Aorta (tissue), 5 donors: ENCODE measurements around the gene TSPAN11. TPM values are rescaled to one million over a fixed set of nuclear protein-coding genes. Genes with fewer than 3 reads are reported as not detected.

Experiments
- ATAC-seq: fragments of 200-7000 bp; cut with Tn5 transposase; one replicate; pipeline ENCODE4 v1.9.1; 2022; ENCODE audit warnings: moderate library complexity; ENCODE audit not compliant: low FRiP score
- DNase-seq, 2 donors: peaks; one replicate each; pipeline ENCODE4 v3.0.0-alpha.2; 2020
- H3K27ac ChIP-seq, 2 donors: one replicate each; pipeline ENCODE4 v1.5.1; 2013; ENCODE audit warnings: low read length in 2 of 2, mild to moderate bottlenecking in 2 of 2, moderate library complexity in 2 of 2, control low read depth in 1 of 2, inconsistent platforms in 1 of 2, low read depth in 1 of 2
- H3K27me3 ChIP-seq, 2 donors: one replicate each; pipeline ENCODE4 v1.6.1; 2013; ENCODE audit warnings: control low read depth in 1 of 2, low read length in 1 of 2, mild to moderate bottlenecking in 1 of 2, moderate library complexity in 1 of 2; ENCODE audit not compliant: insufficient read depth in 2 of 2, control insufficient read depth in 1 of 2
- H3K36me3 ChIP-seq, 2 donors: one replicate each; pipeline ENCODE4 v1.6.1; 2013; ENCODE audit warnings: control low read depth in 1 of 2, low read length in 1 of 2, mild to moderate bottlenecking in 1 of 2; ENCODE audit not compliant: insufficient read depth in 2 of 2, control insufficient read depth in 1 of 2
- H3K4me1 ChIP-seq, 2 donors: one replicate each; pipeline ENCODE4 v1.6.1; 2013; ENCODE audit warnings: low read length in 2 of 2, control low read depth in 1 of 2, mild to moderate bottlenecking in 1 of 2, moderate library complexity in 1 of 2; ENCODE audit not compliant: insufficient read depth in 2 of 2, control insufficient read depth in 1 of 2
- H3K4me3 ChIP-seq, 2 donors: one replicate each; pipeline ENCODE4 v1.5.1; 2013; ENCODE audit warnings: low read length in 2 of 2, control low read depth in 1 of 2, mild to moderate bottlenecking in 1 of 2
- H3K9me3 ChIP-seq: one replicate; pipeline ENCODE4 v1.6.1; 2013; ENCODE audit warnings: mild to moderate bottlenecking, low read length; ENCODE audit not compliant: control insufficient read depth
- WGBS, 2 donors: extraction: QIAGEN DNeasy Blood & Tissue Kit; methylation state at CpG; one replicate each; pipeline ENCODE4 v1.1.7; 2013; 5-methylcytosine and 5-hydroxymethylcytosine counted together
- intact Hi-C, 2 donors: fragments of 100-400 bp; cut with DNase I; formaldehyde crosslinking; loops; one replicate each; pipeline versions ENCODE4 v1.14.2 to v1.15.0; 2022
- polyA plus RNA-seq, 2 donors: library from polyadenylated mRNA; stranded (reverse); fragments of 200-250 nt; gene quantifications; one replicate each; pipeline ENCODE4 v1.2.3, GENCODE V29; 2013
- total RNA-seq, 2 donors: library from RNA; stranded (reverse); fragmentation: NEBNext Ultra II Directional; extraction: Animal tissue kit (Norgen Biotek cat#: 25700); gene quantifications; one replicate each; pipeline ENCODE4 v1.2.1, GENCODE V29; 2021
- donor health status: healthy with polysubstance abuse.
- donor health status: Bipolar disorder and iron deficiency.
- donor health status: DM: no; HTN: no; CAD: no.
- donor health status: DM: no; HTN: no; CAD: no.
- donor health status: DM: yes; HTN: yes; CAD: no.

TSPAN11 gene
- total and polyA plus RNA-seq, 4 donors = 0.03 to 14.1 (median 2.8) TPM; not detected in 1

- ATAC-seq (no peak), DNase-seq (no peak)
- intact Hi-C loops = no loop called here
- Histone ChIP-seq H3K4me3 (no peak overlapping the region), H3K9me3 (no peaks in the 10 kb centered on the region), H3K4me1 (no peaks in the 10 kb centered on the region), H3K36me3 (no peaks in the 10 kb centered on the region), H3K27ac (no peak overlapping the region), H3K27me3 (no peaks in the 10 kb centered on the region)
- WGBS, 2 donors = 80 to 86% methylated on average over 11 of the region's 11 CpGs
These were observed 50.6 kb downstream of the TSPAN11 start for GRCh38 chr12:30977124-30977523.

GRCh38 chr12:30977537-30978349 is 51.2 kb downstream of the TSPAN11 start:
- H3K36me3 ChIP-seq = no peaks in the 10 kb centered on the region
- no peaks in the 10 kb centered on the region for H3K27me3 ChIP-seq
- ATAC-seq (no peak), DNase-seq (no peak)
- H3K4me1 ChIP-seq = no peaks in the 10 kb centered on the region
- H3K9me3 ChIP-seq = no peaks in the 10 kb centered on the region
- WGBS, 2 donors = 78 to 84% methylated on average over 7 of the region's 7 CpGs
- H3K27ac ChIP-seq = no peak overlapping the region
- H3K4me3 ChIP-seq = no peak overlapping the region
- intact Hi-C loops = no loop called here

DNA sequence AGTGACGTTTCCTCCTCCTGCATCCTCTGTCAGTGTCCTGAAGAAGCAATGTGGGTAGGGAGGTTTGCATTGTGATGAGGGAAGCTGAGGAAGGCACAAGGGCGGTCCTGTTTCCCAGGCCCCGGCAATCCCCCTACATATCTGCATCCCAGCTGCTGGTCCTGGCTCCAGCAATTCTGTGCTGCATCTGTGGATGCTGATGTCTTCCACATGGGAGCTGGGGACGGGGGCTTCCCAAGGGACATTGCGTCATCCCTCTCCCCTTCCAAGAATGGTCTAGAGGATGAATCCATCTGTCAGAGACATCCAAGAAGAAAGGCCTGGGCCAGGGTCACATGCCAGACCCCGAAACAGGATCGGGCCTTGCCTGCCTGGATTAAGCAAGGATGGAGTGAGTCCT is 52.1 kb downstream of the TSPAN11 start:
- Histone ChIP-seq H3K9me3 (no peaks in the 10 kb centered on the region), H3K4me3 (no peak overlapping the region), H3K4me1 (no peaks in the 10 kb centered on the region), H3K27me3 (no peaks in the 10 kb centered on the region), H3K27ac (no peak overlapping the region), H3K36me3 (no peaks in the 10 kb centered on the region)
- WGBS, 2 donors = 67 to 84% methylated on average over 7 of the region's 7 CpGs
- DNase-seq (no peak), ATAC-seq (no peak)
- intact Hi-C loops = no loop called here

- no peak overlapping the region for H3K4me3 ChIP-seq
- no peaks in the 10 kb centered on the region for H3K36me3 ChIP-seq
- H3K27ac ChIP-seq = no peak overlapping the region
- ATAC-seq (no peak), DNase-seq (no peak)
- no peaks in the 10 kb centered on the region for H3K27me3 ChIP-seq
- 66% methylated on average over 21 of the region's 21 CpGs for WGBS, 2 donors
- intact Hi-C loops = no loop called here
- H3K9me3 ChIP-seq = no peaks in the 10 kb centered on the region
- H3K4me1 ChIP-seq = no peaks in the 10 kb centered on the region
These were observed 53.1 kb downstream of the TSPAN11 start for GRCh38 chr12:30979371-30980259.

GRCh38 chr12:30980955-30981662 is 54.6 kb downstream of the TSPAN11 start:
- intact Hi-C loops = no loop called here
- WGBS, 2 donors = 73 to 77% methylated on average over 18 of the region's 18 CpGs
- ATAC-seq = no peak

GRCh38 chr12:30982413-30982812 is 55.9 kb downstream of the TSPAN11 start:
- Histone ChIP-seq H3K4me3 (no peak overlapping the region), H3K27ac (no peak overlapping the region), H3K9me3 (no peaks in the 10 kb centered on the region), H3K27me3 (no peaks in the 10 kb centered on the region), H3K36me3 (no peaks in the 10 kb centered on the region), H3K4me1 (no peaks in the 10 kb centered on the region)
- 91% methylated on average over 12 of the region's 12 CpGs for WGBS, 2 donors
- ATAC-seq (no peak), DNase-seq (no peak)
- intact Hi-C loops = no loop called here

More at GRCh38 chr12:30980955-30981662, 54.6 kb downstream of the TSPAN11 start:
- Histone ChIP-seq H3K36me3 (no peaks in the 10 kb centered on the region), H3K27ac (no peak overlapping the region), H3K4me3 (no peak overlapping the region), H3K27me3 (no peaks in the 10 kb centered on the region), H3K4me1 (no peaks in the 10 kb centered on the region), H3K9me3 (no peaks in the 10 kb centered on the region)
- no peak for DNase-seq

GRCh38 chr12:30985814-30986452 is 59.4 kb downstream of the TSPAN11 start:
- ATAC-seq (no peak), DNase-seq (no peak)
- Histone ChIP-seq H3K27me3 (no peaks in the 10 kb centered on the region), H3K36me3 (no peaks in the 10 kb centered on the region), H3K4me1 (no peaks in the 10 kb centered on the region), H3K27ac (no peak overlapping the region), H3K4me3 (no peak overlapping the region), H3K9me3 (no peaks in the 10 kb centered on the region)
- intact Hi-C loops = no loop called here
- 31 to 37% methylated on average over 7 of the region's 7 CpGs for WGBS, 2 donors

GRCh38 chr12:30988086-30988485 is 61.5 kb downstream of the TSPAN11 start:
- H3K36me3 ChIP-seq = no peaks in the 10 kb centered on the region
- no peaks in the 10 kb centered on the region for H3K9me3 ChIP-seq
- no peak overlapping the region for H3K27ac ChIP-seq
- H3K27me3 ChIP-seq = no peaks in the 10 kb centered on the region
- intact Hi-C loops = no loop called here
- H3K4me3 ChIP-seq = no peak overlapping the region
- no peak for ATAC-seq
- no peaks in the 10 kb centered on the region for H3K4me1 ChIP-seq
- DNase-seq = no peak
- 92% methylated on average over 9 of the region's 9 CpGs for WGBS, 2 donors
